Caco-2 (cell line): ENCODE results near the gene FGD2. TPM values are rescaled to one million over a fixed set of nuclear protein-coding genes. Genes with fewer than 3 reads are reported as not detected.
A peak's percentile ranks its signal among the peaks of the same experiment; 100 is the strongest.

Experiments used
- BruUV-seq: library from RNA; stranded (reverse); fragments of 400-500 nt; replicated peaks from 2 replicates; lab custom pipeline; 2021; lab: Mats Ljungman, UMichigan
- CTCF ChIA-PET: fragments of 300-600 bp; sonication (Branson Sonifier 250); formaldehyde crosslinking; loops from one replicate; lab custom pipeline; 2022; ENCODE audit warnings: antibody characterized with exemption; lab: Charles Lee
- POLR2A ChIA-PET: fragments of 300-600 bp; sonication (Branson Sonifier 250); formaldehyde crosslinking; loops from one replicate; lab custom pipeline; 2022; ENCODE audit warnings: antibody characterized with exemption; lab: Charles Lee
- DNase-seq, 2 experiments: peaks; one replicate each; pipeline versions ENCODE4 v3.0.0 to v3.0.0-alpha.2; 2020 to 2022
- H3K27me3 ChIP-seq: replicated peaks from 2 replicates; pipeline ENCODE4 v1.6.0; 2011; ENCODE audit warnings: low read length; ENCODE audit not compliant: control insufficient read depth, insufficient read depth
- H3K36me3 ChIP-seq: 2 replicates; pipeline ENCODE4 v1.5.1; 2011; ENCODE audit warnings: low read length; ENCODE audit not compliant: control insufficient read depth, insufficient read depth
- H3K4me1 ChIP-seq: fragments of 250-450 bp; sonication (Bioruptor Pico); 2 replicates; pipeline ENCODE4 v1.5.1; 2020; ENCODE audit warnings: mild to moderate bottlenecking
- H3K4me3 ChIP-seq: 2 replicates; pipeline ENCODE4 v1.5.1; 2011; ENCODE audit warnings: low read depth, mild to moderate bottlenecking, control low read depth, low read length
- H3K9me3 ChIP-seq: fragments of 250-450 bp; sonication (Bioruptor Pico); 2 replicates; pipeline ENCODE4 v1.5.1; 2020; ENCODE audit warnings: mild to moderate bottlenecking, moderate library complexity
- H3K27ac Mint-ChIP-seq: one replicate; pipeline ENCODE4 v1.8.0; 2022; ENCODE audit warnings: mixed read lengths; ENCODE audit not compliant: unreplicated experiment
- H3K27me3 Mint-ChIP-seq: one replicate; pipeline ENCODE4 v1.8.0; 2022; ENCODE audit warnings: mixed read lengths; ENCODE audit not compliant: insufficient read depth, unreplicated experiment
- H3K36me3 Mint-ChIP-seq: one replicate; pipeline ENCODE4 v1.8.0; 2022; ENCODE audit warnings: mild to moderate bottlenecking, mixed read lengths; ENCODE audit not compliant: insufficient read depth, unreplicated experiment
- H3K4me1 Mint-ChIP-seq: one replicate; pipeline ENCODE4 v1.8.0; 2022; ENCODE audit warnings: low read depth, mixed read lengths; ENCODE audit not compliant: unreplicated experiment
- H3K4me3 Mint-ChIP-seq: one replicate; pipeline ENCODE4 v1.8.0; 2022; ENCODE audit warnings: mild to moderate bottlenecking, moderate library complexity, mixed read lengths; ENCODE audit not compliant: unreplicated experiment
- H3K9me3 Mint-ChIP-seq: one replicate; pipeline ENCODE4 v1.8.0; 2022; ENCODE audit warnings: mixed read lengths; ENCODE audit not compliant: unreplicated experiment
- intact Hi-C: fragments of 100-400 bp; cut with micrococcal nuclease; formaldehyde crosslinking; loops from one replicate; pipeline ENCODE4 v1.10.0; 2022; ENCODE audit not compliant: unreplicated experiment
- total RNA-seq: library from RNA; stranded (reverse); gene quantifications from 2 replicates; pipeline ENCODE4 v1.2.3, GENCODE V29; 2022
- TF ChIP-seq, protein P1 (sequence below), 2 experiments: fragments of 200-600 bp in 1 of 2; IDR thresholded peaks; 1 replicate in 1 of 2; 2 replicates in 1 of 2; pipeline versions ENCODE4 v1.5.1 to v1.8.0; 2011 to 2022; ENCODE audit warnings: antibody characterized with exemption in 1 of 2, control low read depth in 1 of 2, inconsistent platforms in 1 of 2, low read depth in 1 of 2, low read length in 1 of 2, mild to moderate bottlenecking in 1 of 2, moderate library complexity in 1 of 2; ENCODE audit not compliant: insufficient read depth in 1 of 2, severe bottlenecking in 1 of 2, unreplicated experiment in 1 of 2

Gene FGD2
- total RNA-seq, 1 experiment from 2014 or later, result not detected

DNA sequence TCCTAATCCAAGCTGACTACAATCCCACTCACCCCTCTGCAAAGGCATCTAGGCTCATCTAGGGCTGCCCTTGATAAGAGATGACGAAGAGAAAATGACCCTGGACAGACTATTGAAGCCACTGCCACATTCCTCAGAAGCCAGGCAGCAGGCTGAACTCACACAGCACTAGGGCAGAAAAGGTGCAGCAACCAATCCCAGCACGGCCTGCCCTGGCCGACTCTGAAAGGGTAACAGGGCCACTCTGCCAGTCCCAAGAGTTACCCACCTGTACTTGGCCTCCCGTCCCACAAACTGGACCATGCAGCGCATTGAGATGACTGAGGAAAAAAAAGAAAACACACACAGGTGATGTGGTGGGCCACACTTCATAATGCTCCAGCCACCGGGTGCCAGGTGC is 28.5 kb upstream of the FGD2 start:
- no peaks in the 10 kb centered on the region for H3K27me3 Mint-ChIP-seq
- H3K4me3 Mint-ChIP-seq, result no peak overlapping the region
- H3K27me3 ChIP-seq, result no peaks in the 10 kb centered on the region
- intact Hi-C loops, result loop anchor here (5.0 kb wide), 1 partner anchor 40 kb away; no protein-coding TSS in a partner anchor
- BruUV-seq, result no TSS peak
- H3K36me3 ChIP-seq, result peaks cover 5% of the 10 kb centered on the region
- CTCF ChIA-PET, result interaction anchor here (0.6 to 1.2 kb wide), 3 partner anchors 41 to 341 kb away, joined by 3 to 8 read pairs (median 5); no protein-coding TSS in a partner anchor
- TF ChIP-seq, protein P1, sequence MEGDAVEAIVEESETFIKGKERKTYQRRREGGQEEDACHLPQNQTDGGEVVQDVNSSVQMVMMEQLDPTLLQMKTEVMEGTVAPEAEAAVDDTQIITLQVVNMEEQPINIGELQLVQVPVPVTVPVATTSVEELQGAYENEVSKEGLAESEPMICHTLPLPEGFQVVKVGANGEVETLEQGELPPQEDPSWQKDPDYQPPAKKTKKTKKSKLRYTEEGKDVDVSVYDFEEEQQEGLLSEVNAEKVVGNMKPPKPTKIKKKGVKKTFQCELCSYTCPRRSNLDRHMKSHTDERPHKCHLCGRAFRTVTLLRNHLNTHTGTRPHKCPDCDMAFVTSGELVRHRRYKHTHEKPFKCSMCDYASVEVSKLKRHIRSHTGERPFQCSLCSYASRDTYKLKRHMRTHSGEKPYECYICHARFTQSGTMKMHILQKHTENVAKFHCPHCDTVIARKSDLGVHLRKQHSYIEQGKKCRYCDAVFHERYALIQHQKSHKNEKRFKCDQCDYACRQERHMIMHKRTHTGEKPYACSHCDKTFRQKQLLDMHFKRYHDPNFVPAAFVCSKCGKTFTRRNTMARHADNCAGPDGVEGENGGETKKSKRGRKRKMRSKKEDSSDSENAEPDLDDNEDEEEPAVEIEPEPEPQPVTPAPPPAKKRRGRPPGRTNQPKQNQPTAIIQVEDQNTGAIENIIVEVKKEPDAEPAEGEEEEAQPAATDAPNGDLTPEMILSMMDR (IDR thresholded peaks at IDR 0.05; ENCODE audit: insufficient read depth in 1 of 2, low read depth in 1 of 2, low read length in 1 of 2, severe bottlenecking in 1 of 2, unreplicated experiment in 1 of 2), result no peak
- H3K9me3 ChIP-seq, result no peaks in the 10 kb centered on the region
- no peaks in the 10 kb centered on the region for H3K4me1 ChIP-seq
- H3K36me3 Mint-ChIP-seq, result peaks cover 70% of the 10 kb centered on the region
- DNase-seq, result no peak
- no peaks in the 10 kb centered on the region for H3K4me1 Mint-ChIP-seq
- H3K9me3 Mint-ChIP-seq, result no peaks in the 10 kb centered on the region
- POLR2A ChIA-PET, result no interaction called here
- H3K27ac Mint-ChIP-seq, result no peak overlapping the region
- H3K4me3 ChIP-seq, result no peak overlapping the region

GRCh38 chr6:36977470-36977941 is 27.9 kb upstream of the FGD2 start:
- no peak overlapping the region for H3K4me3 Mint-ChIP-seq
- peaks cover 5% of the 10 kb centered on the region for H3K36me3 ChIP-seq
- CTCF ChIA-PET, result interaction anchor here (0.5 to 1.2 kb wide), 6 partner anchors 41 to 341 kb away, joined by 3 to 8 read pairs (median 4); partner anchors contain the start of gene PPIL1
- no peaks in the 10 kb centered on the region for H3K4me1 ChIP-seq
- H3K36me3 Mint-ChIP-seq, result peaks cover 67% of the 10 kb centered on the region
- H3K27me3 Mint-ChIP-seq, result no peaks in the 10 kb centered on the region
- no TSS peak for BruUV-seq
- no peak overlapping the region for H3K4me3 ChIP-seq
- H3K4me1 Mint-ChIP-seq, result no peaks in the 10 kb centered on the region
- no peak overlapping the region for H3K27ac Mint-ChIP-seq
- POLR2A ChIA-PET, result no interaction called here
- no peaks in the 10 kb centered on the region for H3K9me3 Mint-ChIP-seq
- DNase-seq, result no peak
- intact Hi-C loops, result loop anchor here (5.0 kb wide), 1 partner anchor 40 kb away; no protein-coding TSS in a partner anchor
- TF ChIP-seq, protein P1 (IDR thresholded peaks at IDR 0.05; ENCODE audit: insufficient read depth in 1 of 2, low read depth in 1 of 2, low read length in 1 of 2, severe bottlenecking in 1 of 2, unreplicated experiment in 1 of 2), result peak in 1 of 2 experiments; percentile 22
- no peaks in the 10 kb centered on the region for H3K9me3 ChIP-seq
- H3K27me3 ChIP-seq, result no peaks in the 10 kb centered on the region

DNA sequence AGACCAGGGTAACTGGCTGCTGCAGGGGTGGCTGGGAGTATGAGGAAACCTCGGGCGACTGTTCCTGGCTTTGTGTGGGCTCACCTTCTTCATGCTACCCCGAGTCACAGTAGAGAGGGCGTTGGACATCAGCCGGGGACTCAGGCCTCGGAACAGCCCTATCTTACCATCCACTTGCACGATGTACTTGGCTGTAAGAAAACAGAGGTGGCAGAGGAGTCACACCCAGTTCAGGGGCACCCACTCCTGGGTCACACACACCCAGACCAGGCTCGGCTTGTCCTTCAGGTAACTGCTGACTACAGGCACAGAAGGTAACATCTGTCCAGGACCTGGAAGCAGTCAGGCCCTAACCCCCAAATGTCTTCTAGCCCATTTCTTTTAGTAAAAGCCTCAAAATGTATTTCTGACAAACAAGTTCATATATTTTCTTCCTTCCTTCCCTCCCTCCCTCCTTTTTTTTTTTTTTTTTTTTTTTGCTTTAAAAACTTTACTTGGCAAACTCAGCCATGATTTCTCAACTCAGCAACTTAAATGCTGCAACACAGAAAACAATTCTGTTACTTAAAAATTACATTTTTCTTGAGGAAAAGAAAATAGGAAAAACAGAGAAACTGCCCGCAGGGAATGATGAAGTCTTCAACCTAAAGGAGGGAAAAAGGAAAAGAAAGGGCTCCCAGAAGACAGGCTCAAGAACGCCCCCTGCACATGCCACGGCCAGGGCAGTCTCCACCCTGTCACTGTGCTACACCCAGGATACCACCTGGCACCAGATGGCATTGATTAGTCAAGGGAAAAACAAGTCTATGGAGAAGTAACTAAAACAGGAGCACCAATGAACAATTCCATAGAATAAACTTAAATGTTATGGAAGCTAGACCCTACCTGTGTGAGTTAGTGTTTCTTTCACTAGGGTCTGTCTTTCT is 26.8 kb upstream of the FGD2 start:
- BruUV-seq, result no TSS peak
- ChIA-PET CTCF (interaction anchor here (0.6 to 0.9 kb wide), 2 partner anchors 39 to 43 kb away, joined by 3 to 5 read pairs; no protein-coding TSS in a partner anchor), POLR2A (no interaction called here)
- TF ChIP-seq, protein P1 (IDR thresholded peaks at IDR 0.05; ENCODE audit: insufficient read depth in 1 of 2, low read depth in 1 of 2, low read length in 1 of 2, severe bottlenecking in 1 of 2, unreplicated experiment in 1 of 2), result no peak
- H3K4me1 Mint-ChIP-seq, result no peaks in the 10 kb centered on the region
- no peaks in the 10 kb centered on the region for H3K9me3 ChIP-seq
- no peaks in the 10 kb centered on the region for H3K4me1 ChIP-seq
- H3K27ac Mint-ChIP-seq, result no peak overlapping the region
- no peaks in the 10 kb centered on the region for H3K9me3 Mint-ChIP-seq
- H3K27me3 Mint-ChIP-seq, result no peaks in the 10 kb centered on the region
- no peak overlapping the region for H3K4me3 ChIP-seq
- no peaks in the 10 kb centered on the region for H3K27me3 ChIP-seq
- H3K36me3 ChIP-seq, result peaks cover 4% of the 10 kb centered on the region
- no peak for DNase-seq
- peaks cover 55% of the 10 kb centered on the region for H3K36me3 Mint-ChIP-seq
- intact Hi-C loops, result loop anchor here (5.0 kb wide), 1 partner anchor 39 kb away; no protein-coding TSS in a partner anchor
- no peak overlapping the region for H3K4me3 Mint-ChIP-seq
